ENCODE results near the gene COL16A1.

Gene COL16A1

DNA sequence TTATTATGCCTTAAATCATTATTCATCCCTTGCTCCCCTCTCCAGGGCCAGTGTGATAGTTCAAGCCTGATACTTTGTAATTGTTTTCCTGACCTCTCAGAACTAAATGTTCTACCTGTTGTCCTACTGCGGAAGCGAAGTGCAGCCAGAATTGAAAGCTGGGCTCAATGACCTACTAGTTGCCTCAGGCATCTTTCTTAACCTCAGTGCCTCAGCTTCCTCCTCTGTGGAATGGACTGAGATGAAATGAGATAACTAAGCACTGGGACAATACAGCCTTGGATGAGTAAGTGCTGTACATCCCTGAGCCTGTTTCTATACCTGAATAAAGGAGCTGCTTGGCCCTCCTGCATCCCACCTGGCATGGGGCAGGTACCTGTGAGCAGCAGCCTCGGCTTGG lies 26.4 kb downstream of the COL16A1 start:
- DNase-seq (ENCODE audit: extremely low spot score): no peak
- POLR2A ChIA-PET: no interaction called here
- TF ChIP-seq TARDBP (IDR thresholded peaks at IDR 0.05) (no peak), SUZ12 (IDR thresholded peaks at IDR 0.05) (no peak)
- CTCF ChIA-PET: no interaction called here

DNA sequence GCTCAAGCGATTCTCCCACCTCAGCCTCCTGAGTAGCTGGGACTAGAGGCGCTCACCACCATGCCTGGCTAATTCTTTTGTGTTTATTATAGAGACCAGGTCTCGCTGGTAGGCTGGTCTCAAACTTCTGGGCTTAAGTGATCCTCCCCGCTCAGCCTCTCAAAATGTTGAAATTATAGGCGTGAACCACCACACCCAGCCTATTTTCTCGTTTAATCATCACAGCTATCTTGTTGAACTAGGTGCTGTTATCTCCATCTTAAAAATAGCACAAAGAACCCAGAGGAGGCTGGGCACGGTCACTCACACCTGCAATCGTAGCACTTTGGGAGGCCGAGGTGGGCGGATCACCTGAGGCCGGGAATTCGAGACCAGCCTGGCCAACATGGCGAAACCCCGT lies 28.1 kb downstream of the COL16A1 start:
- POLR2A ChIA-PET: no interaction called here
- DNase-seq (ENCODE audit: extremely low spot score): no peak
- TF ChIP-seq L3MBTL2 (conservative IDR thresholded peaks at IDR 0.05) (no peak), SUZ12 (IDR thresholded peaks at IDR 0.05) (no peak), TARDBP (IDR thresholded peaks at IDR 0.05) (no peak), FOXA1 (IDR thresholded peaks at IDR 0.05) (no peak), ARNT (IDR thresholded peaks at IDR 0.05) (no peak), ZNF384 (IDR thresholded peaks at IDR 0.05) (no peak), FOXM1 (IDR thresholded peaks at IDR 0.05; ENCODE audit: borderline replicate concordance) (no peak), BHLHE40 (IDR thresholded peaks at IDR 0.05; ENCODE audit: borderline replicate concordance) (no peak), ELF4 (IDR thresholded peaks at IDR 0.05) (no peak), LEF1 (IDR thresholded peaks at IDR 0.05; ENCODE audit: borderline replicate concordance) (no peak), HDGF (IDR thresholded peaks at IDR 0.05; ENCODE audit: borderline replicate concordance) (no peak), CTBP1 (IDR thresholded peaks at IDR 0.05; ENCODE audit: borderline replicate concordance) (no peak)
- CTCF ChIA-PET: interaction anchor here (0.6 to 2.0 kb wide), 3 partner anchors 25 to 70 kb away, joined by 3 to 7 read pairs (median 4); no protein-coding TSS in a partner anchor

DNA sequence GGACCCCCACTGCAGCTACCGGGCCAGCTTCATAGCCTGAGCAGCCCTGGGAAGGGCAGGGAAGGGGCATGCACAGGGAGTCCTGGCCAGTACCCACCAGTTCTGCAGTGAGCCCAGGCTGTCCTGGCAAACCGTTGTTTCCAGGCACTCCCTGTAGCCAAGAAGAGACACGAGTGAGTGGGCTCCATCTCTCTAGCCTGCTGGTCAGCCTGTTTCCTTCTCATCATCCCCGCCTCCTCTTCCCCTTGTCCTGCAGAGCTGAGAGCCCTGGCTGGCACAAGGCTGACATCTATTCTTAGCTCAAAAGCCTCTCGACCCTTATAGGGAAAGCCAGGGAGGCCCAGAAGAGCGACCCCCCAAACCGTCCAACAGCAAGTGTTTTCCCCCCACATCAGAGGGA lies 28.7 kb downstream of the COL16A1 start:
- DNase-seq (ENCODE audit: extremely low spot score): no peak
- POLR2A ChIA-PET: no interaction called here
- TF ChIP-seq CTBP1 (IDR thresholded peaks at IDR 0.05; ENCODE audit: borderline replicate concordance) (no peak), FOXA1 (IDR thresholded peaks at IDR 0.05) (no peak), FOXK2 (IDR thresholded peaks at IDR 0.05) (no peak), NFRKB (IDR thresholded peaks at IDR 0.05) (no peak), SUZ12 (IDR thresholded peaks at IDR 0.05) (no peak), LEF1 (IDR thresholded peaks at IDR 0.05; ENCODE audit: borderline replicate concordance) (no peak), ARNT (IDR thresholded peaks at IDR 0.05) (no peak), FOXM1 (IDR thresholded peaks at IDR 0.05; ENCODE audit: borderline replicate concordance) (no peak), SP1 (IDR thresholded peaks at IDR 0.05) (no peak), TARDBP (IDR thresholded peaks at IDR 0.05) (no peak)
- TF ChIP-seq, protein P1, sequence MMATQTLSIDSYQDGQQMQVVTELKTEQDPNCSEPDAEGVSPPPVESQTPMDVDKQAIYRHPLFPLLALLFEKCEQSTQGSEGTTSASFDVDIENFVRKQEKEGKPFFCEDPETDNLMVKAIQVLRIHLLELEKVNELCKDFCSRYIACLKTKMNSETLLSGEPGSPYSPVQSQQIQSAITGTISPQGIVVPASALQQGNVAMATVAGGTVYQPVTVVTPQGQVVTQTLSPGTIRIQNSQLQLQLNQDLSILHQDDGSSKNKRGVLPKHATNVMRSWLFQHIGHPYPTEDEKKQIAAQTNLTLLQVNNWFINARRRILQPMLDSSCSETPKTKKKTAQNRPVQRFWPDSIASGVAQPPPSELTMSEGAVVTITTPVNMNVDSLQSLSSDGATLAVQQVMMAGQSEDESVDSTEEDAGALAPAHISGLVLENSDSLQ (IDR thresholded peaks at IDR 0.05): no peak
- CTCF ChIA-PET: interaction anchor here (0.9 to 2.0 kb wide), 3 partner anchors 11 to 70 kb away, joined by 3 to 4 read pairs (median 3); no protein-coding TSS in a partner anchor

DNA sequence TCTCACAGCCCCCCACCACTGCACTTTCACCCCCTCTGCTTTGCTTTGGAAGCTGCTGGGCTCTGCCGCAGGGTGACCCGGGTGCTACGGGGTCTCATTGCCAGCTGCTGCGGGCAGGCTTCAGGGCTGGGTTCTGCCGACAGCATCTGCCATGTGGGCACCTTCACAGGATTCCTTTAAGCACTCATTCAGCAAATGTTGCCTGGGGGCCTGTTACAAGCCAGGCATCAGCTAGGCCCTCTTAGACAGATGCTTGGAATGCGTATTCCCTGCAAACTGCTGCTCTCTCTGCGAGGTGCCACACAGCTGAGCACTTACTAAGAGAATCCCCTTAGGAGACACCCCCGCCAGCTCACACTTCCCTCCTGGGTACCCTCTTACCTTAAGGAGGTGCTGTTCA lies 29.2 kb downstream of the COL16A1 start:
- DNase-seq (ENCODE audit: extremely low spot score): no peak
- TF ChIP-seq TARDBP (IDR thresholded peaks at IDR 0.05) (no peak), ZNF384 (IDR thresholded peaks at IDR 0.05) (no peak), LEF1 (IDR thresholded peaks at IDR 0.05; ENCODE audit: borderline replicate concordance) (no peak), BHLHE40 (IDR thresholded peaks at IDR 0.05; ENCODE audit: borderline replicate concordance) (no peak), ELF4 (IDR thresholded peaks at IDR 0.05) (no peak), CTBP1 (IDR thresholded peaks at IDR 0.05; ENCODE audit: borderline replicate concordance) (no peak), SP1 (IDR thresholded peaks at IDR 0.05) (no peak), HDGF (IDR thresholded peaks at IDR 0.05; ENCODE audit: borderline replicate concordance) (no peak), SUZ12 (IDR thresholded peaks at IDR 0.05) (no peak), FOXA1 (IDR thresholded peaks at IDR 0.05) (no peak), NFRKB (IDR thresholded peaks at IDR 0.05) (no peak), ARNT (IDR thresholded peaks at IDR 0.05) (no peak), L3MBTL2 (conservative IDR thresholded peaks at IDR 0.05) (no peak), FOXK2 (IDR thresholded peaks at IDR 0.05) (no peak), FOXM1 (IDR thresholded peaks at IDR 0.05; ENCODE audit: borderline replicate concordance) (no peak)
- TF ChIP-seq, protein P1 (IDR thresholded peaks at IDR 0.05): no peak
- ChIA-PET CTCF (interaction anchor here (0.9 to 2.0 kb wide), 3 partner anchors 10 to 71 kb away, joined by 3 to 4 read pairs (median 3); no protein-coding TSS in a partner anchor), POLR2A (no interaction called here)

DNA sequence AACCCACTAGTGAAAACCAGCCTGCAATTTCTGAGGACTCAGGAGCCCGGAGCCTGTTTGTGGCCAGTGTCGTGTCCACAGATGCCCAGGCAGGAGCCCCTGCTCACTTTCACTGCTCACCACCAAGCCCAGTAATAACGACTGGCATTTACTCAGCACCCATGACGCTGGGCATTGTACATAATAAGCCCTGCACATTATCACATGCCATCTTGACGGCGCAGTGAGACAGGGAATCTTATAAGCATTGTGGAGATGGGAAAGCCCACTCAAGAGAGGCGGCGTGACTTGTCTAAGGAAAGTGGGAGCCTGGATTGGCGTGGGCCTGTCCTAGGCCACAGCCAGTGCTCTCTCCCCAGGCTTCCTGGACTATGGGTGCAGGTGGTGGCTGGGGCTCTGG lies 30.4 kb downstream of the COL16A1 start:
- ChIA-PET POLR2A (no interaction called here), CTCF (no interaction called here)
- no peak for TF ChIP-seq LEF1 (IDR thresholded peaks at IDR 0.05; ENCODE audit: borderline replicate concordance)
- TF ChIP-seq ELF4 (IDR thresholded peaks at IDR 0.05): no peak
- TF ChIP-seq HDGF (IDR thresholded peaks at IDR 0.05; ENCODE audit: borderline replicate concordance): no peak
- no peak for TF ChIP-seq ARNT (IDR thresholded peaks at IDR 0.05)
- TF ChIP-seq FOXK2 (IDR thresholded peaks at IDR 0.05): no peak
- TF ChIP-seq ZNF384 (IDR thresholded peaks at IDR 0.05): no peak
- no peak for TF ChIP-seq BHLHE40 (IDR thresholded peaks at IDR 0.05; ENCODE audit: borderline replicate concordance)
- no peak for TF ChIP-seq SUZ12 (IDR thresholded peaks at IDR 0.05)
- TF ChIP-seq SP1 (IDR thresholded peaks at IDR 0.05): no peak
- TF ChIP-seq L3MBTL2 (conservative IDR thresholded peaks at IDR 0.05): no peak
- TF ChIP-seq, protein P1 (IDR thresholded peaks at IDR 0.05): no peak
- no peak for TF ChIP-seq CTBP1 (IDR thresholded peaks at IDR 0.05; ENCODE audit: borderline replicate concordance)
- TF ChIP-seq FOXA1 (IDR thresholded peaks at IDR 0.05): no peak
- no peak for TF ChIP-seq FOXM1 (IDR thresholded peaks at IDR 0.05; ENCODE audit: borderline replicate concordance)
- TF ChIP-seq TARDBP (IDR thresholded peaks at IDR 0.05): no peak
- no peak for DNase-seq (ENCODE audit: extremely low spot score)

DNA sequence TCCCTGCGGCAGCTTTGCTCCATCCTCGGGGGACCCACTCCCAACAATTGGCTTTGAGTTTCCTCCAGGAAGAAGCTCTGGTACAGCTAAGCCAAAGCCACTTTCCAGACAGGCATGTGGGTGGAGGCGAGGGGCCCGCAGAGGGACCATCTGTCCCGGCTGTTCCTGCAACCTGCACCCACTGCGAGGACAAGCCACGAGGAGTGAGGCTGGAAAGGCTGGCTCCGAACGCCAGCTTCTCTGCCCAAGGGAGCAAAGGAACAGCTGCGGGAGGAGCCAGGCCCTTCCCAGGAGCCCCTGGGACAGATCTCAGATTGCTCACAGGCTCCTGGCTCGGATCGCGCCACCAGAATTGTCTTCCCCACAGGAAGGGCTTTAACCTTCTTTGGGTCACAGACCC lies 30.8 kb downstream of the COL16A1 start:
- DNase-seq (ENCODE audit: extremely low spot score): no peak
- POLR2A ChIA-PET: no interaction called here
- TF ChIP-seq FOXM1 (IDR thresholded peaks at IDR 0.05; ENCODE audit: borderline replicate concordance) (no peak), SUZ12 (IDR thresholded peaks at IDR 0.05) (no peak), L3MBTL2 (conservative IDR thresholded peaks at IDR 0.05) (no peak), NFRKB (IDR thresholded peaks at IDR 0.05) (no peak), FOXK2 (IDR thresholded peaks at IDR 0.05) (no peak), HDGF (IDR thresholded peaks at IDR 0.05; ENCODE audit: borderline replicate concordance) (no peak), BHLHE40 (IDR thresholded peaks at IDR 0.05; ENCODE audit: borderline replicate concordance) (no peak), SP1 (IDR thresholded peaks at IDR 0.05) (no peak), TARDBP (IDR thresholded peaks at IDR 0.05) (no peak), LEF1 (IDR thresholded peaks at IDR 0.05; ENCODE audit: borderline replicate concordance) (no peak), CTBP1 (IDR thresholded peaks at IDR 0.05; ENCODE audit: borderline replicate concordance) (no peak), FOXA1 (IDR thresholded peaks at IDR 0.05) (no peak), ELF4 (IDR thresholded peaks at IDR 0.05) (no peak), ZNF384 (IDR thresholded peaks at IDR 0.05) (no peak), ARNT (IDR thresholded peaks at IDR 0.05) (no peak)
- TF ChIP-seq, protein P1 (IDR thresholded peaks at IDR 0.05): no peak
- CTCF ChIA-PET: interaction anchor here (1.1 kb wide), 1 partner anchor 14 kb away, joined by 4 read pairs; no protein-coding TSS in a partner anchor

All from HEK293T (cell line).